ENCODE measurements around the gene LRRC9. TPM values are rescaled to one million over a fixed set of nuclear protein-coding genes. Genes with fewer than 3 reads are reported as not detected.
"Not testable (repeated sequence)": the region's sequence is repeated elsewhere in the genome, so short reads cannot be mapped to it uniquely, and the experiment has no call there.

Gene LRRC9
- total RNA-seq, 1 donor = not detected

GRCh38 chr14:60097974-60098373, 178.0 kb downstream of the LRRC9 start:
- H3K4me1 ChIP-seq (ENCODE audit: insufficient read depth, low read length) = peaks cover 20% of the 10 kb centered on the region
- no peaks in the 10 kb centered on the region for H3K27me3 ChIP-seq (ENCODE audit: insufficient read depth, low read length)
- no peaks in the 10 kb centered on the region for H3K9me3 ChIP-seq (ENCODE audit: low read depth, low read length)
- H3K4me3 ChIP-seq (ENCODE audit: low read length) = no peak overlapping the region

DNA sequence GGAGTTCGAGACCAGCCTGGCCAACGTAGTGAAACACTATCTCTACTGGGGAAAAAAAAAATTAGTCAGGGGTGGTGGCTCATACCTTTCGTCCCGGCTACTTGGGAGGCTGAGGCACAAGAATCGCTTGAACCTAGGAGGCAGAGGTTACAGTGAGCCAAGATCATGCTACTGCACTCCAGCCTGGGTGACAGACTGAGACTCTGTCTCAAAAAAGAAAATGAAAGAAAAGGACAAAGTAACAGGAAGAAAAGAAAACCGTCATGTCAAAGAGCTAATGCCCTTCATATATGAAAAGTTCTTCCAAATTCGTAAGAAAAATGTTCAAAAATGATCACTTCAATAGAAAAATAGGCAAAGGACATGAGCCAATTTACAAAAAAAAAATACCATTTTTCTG, 179.9 kb downstream of the LRRC9 start:
- not testable (repeated sequence) for H3K9me3 ChIP-seq (ENCODE audit: low read depth, low read length); H3K4me3 ChIP-seq (ENCODE audit: low read length); H3K4me1 ChIP-seq (ENCODE audit: insufficient read depth, low read length); H3K27me3 ChIP-seq (ENCODE audit: insufficient read depth, low read length)

- Histone ChIP-seq H3K27me3 (ENCODE audit: insufficient read depth, low read length) (no peaks in the 10 kb centered on the region), H3K4me3 (ENCODE audit: low read length) (no peak overlapping the region), H3K4me1 (ENCODE audit: insufficient read depth, low read length) (peaks cover 4% of the 10 kb centered on the region), H3K9me3 (ENCODE audit: low read depth, low read length) (no peaks in the 10 kb centered on the region)
Observed at GRCh38 chr14:60101786-60102185, 181.8 kb downstream of the LRRC9 start.

DNA sequence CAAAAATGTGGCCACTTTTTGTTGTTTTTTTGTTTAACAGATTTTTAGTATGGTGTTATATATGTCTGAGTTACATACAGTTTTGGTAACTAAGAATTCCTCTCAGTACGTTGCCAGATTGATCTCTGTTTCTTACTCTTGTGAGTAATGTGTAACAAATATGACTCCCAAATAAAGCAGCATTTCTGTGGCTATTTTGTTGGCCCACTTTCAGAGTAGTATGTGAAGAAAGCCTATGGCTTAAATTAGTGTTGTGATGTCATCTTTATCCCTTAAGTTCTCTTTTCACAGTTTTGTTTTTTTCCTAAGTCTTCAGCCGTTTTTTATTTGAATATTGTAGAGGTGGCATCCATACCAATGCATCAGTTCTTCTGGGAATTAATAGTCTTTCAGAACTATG, 182.4 kb downstream of the LRRC9 start:
- H3K4me3 ChIP-seq (ENCODE audit: low read length) = no peak overlapping the region
- no peaks in the 10 kb centered on the region for H3K9me3 ChIP-seq (ENCODE audit: low read depth, low read length)
- H3K4me1 ChIP-seq (ENCODE audit: insufficient read depth, low read length) = peaks cover 4% of the 10 kb centered on the region
- no peaks in the 10 kb centered on the region for H3K27me3 ChIP-seq (ENCODE audit: insufficient read depth, low read length)

DNA sequence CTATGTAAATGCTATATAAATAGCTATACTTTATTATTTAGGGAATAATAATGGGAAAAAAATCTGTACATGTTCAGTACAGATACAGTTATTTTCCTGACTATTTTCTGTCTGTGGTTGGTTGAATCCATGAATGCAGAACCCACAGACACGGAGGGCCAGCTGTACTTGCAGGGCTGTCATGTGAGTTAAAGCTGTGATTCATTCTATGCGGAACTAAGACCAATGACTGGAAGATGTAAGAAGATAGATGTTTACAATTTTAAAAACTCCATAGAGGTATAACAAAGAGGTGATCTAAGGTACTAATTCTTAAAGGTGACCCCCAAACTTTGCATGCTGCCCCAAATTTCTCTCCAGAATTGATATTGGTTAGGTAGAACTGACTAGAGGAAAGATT, 186.4 kb downstream of the LRRC9 start:
- Histone ChIP-seq H3K4me1 (ENCODE audit: insufficient read depth, low read length) (peaks cover 4% of the 10 kb centered on the region), H3K4me3 (ENCODE audit: low read length) (no peak overlapping the region), H3K9me3 (ENCODE audit: low read depth, low read length) (no peaks in the 10 kb centered on the region), H3K27me3 (ENCODE audit: insufficient read depth, low read length) (no peaks in the 10 kb centered on the region)

GRCh38 chr14:60107477-60107876, 187.5 kb downstream of the LRRC9 start:
- Histone ChIP-seq H3K27me3 (ENCODE audit: insufficient read depth, low read length) (no peaks in the 10 kb centered on the region), H3K9me3 (ENCODE audit: low read depth, low read length) (no peaks in the 10 kb centered on the region), H3K4me1 (ENCODE audit: insufficient read depth, low read length) (peaks cover 4% of the 10 kb centered on the region), H3K4me3 (ENCODE audit: low read length) (no peak overlapping the region)

GRCh38 chr14:60111732-60112131, 191.8 kb downstream of the LRRC9 start:
- no peak overlapping the region for H3K4me3 ChIP-seq (ENCODE audit: low read length)
- H3K4me1 ChIP-seq (ENCODE audit: insufficient read depth, low read length) = no peaks in the 10 kb centered on the region
- no peaks in the 10 kb centered on the region for H3K27me3 ChIP-seq (ENCODE audit: insufficient read depth, low read length)
- no peaks in the 10 kb centered on the region for H3K9me3 ChIP-seq (ENCODE audit: low read depth, low read length)

Other genes with a start within 250 kb of the LRRC9 start
- gene RTN1, start 49.4 kb upstream of the LRRC9 start, total RNA-seq = 8.0 TPM
- gene PCNX4, start 171.8 kb downstream of the LRRC9 start, total RNA-seq = 21.8 TPM
- 65.9 TPM for gene DHRS7, start 245.3 kb downstream of the LRRC9 start, total RNA-seq